HG03039 (cell line): ENCODE measurements around the gene ADORA1.

ENCODE experiments used
- ATAC-seq: cut with Tn5 transposase; IDR thresholded peaks from one replicate; pipeline ENCODE4 v1.9.1; 2021; ENCODE audit warnings: mild to moderate bottlenecking, moderate library complexity; ENCODE audit not compliant: unreplicated experiment

Gene ADORA1

DNA sequence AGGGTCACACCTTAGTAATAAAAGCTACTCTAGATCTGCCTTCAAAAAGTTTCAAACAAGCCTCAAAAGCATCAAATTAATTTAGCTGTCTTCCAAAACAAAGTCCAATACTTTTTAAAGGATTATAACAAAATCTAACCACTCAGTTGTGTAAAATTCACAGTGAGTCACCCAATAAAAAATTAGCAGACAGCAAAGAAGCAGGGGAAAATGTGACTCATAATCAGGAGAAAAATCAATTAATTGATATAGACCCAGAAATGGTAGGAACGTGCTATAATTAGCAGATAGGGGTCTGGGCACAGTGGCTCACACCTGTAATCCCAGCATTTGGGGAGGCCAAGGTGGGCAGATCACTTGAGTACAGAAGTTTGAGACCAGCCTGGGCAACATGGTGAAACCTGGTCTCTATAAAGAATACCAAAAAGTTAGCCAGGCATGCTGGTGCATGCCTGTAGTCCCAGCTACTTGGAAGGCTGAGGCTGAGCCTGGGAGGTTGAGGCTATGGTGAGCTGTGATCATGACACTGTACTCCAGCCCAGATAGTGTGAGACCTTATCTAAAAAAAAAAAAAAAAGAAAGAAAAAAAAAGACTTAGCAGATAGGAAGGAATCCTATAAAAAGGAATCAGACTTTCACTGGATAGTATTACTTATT, 33.6 kb upstream of the ADORA1 start:
- ATAC-seq: no peak

DNA sequence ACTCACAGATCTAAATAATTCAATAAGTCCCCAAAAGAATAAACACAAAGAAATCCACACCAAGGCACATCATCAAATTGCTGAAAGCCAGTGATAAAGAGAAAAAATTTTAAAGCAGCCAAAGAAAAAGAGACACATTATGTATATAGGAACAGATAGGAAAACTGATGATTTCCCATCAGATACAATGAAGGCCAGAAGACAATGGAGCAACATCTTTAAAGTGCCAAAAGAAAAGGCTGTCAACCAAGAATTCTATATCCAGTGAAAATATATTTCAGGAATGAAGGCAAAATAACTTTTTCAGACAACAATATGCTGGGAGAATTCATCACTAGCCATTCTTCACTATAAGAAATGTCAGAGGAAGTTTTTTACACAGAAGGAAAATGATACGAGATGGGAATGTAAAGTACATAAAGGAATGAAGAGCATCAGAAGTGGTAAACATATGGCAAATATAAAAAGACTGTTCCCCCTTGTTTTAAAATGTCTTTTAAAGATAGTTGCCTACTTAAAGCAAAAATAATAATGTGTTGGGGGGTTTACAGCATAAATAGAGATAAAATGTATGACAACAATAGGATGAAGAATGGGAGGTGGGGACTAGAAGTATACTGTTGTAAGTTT, 32.4 kb upstream of the ADORA1 start:
- no peak for ATAC-seq

- ATAC-seq: no peak
Measured at GRCh38 chr1:203096566-203096965, 31.0 kb upstream of the ADORA1 start.

GRCh38 chr1:203097001-203097400, 30.5 kb upstream of the ADORA1 start:
- no peak for ATAC-seq

- no peak for ATAC-seq
Measured at GRCh38 chr1:203098445-203098844, 29.1 kb upstream of the ADORA1 start.

- ATAC-seq: no peak
Measured at GRCh38 chr1:203098914-203099520, 28.5 kb upstream of the ADORA1 start.

GRCh38 chr1:203099805-203100515, 27.6 kb upstream of the ADORA1 start:
- ATAC-seq: no peak

- ATAC-seq: no peak
Measured at GRCh38 chr1:203100516-203100869, 27.0 kb upstream of the ADORA1 start.

DNA sequence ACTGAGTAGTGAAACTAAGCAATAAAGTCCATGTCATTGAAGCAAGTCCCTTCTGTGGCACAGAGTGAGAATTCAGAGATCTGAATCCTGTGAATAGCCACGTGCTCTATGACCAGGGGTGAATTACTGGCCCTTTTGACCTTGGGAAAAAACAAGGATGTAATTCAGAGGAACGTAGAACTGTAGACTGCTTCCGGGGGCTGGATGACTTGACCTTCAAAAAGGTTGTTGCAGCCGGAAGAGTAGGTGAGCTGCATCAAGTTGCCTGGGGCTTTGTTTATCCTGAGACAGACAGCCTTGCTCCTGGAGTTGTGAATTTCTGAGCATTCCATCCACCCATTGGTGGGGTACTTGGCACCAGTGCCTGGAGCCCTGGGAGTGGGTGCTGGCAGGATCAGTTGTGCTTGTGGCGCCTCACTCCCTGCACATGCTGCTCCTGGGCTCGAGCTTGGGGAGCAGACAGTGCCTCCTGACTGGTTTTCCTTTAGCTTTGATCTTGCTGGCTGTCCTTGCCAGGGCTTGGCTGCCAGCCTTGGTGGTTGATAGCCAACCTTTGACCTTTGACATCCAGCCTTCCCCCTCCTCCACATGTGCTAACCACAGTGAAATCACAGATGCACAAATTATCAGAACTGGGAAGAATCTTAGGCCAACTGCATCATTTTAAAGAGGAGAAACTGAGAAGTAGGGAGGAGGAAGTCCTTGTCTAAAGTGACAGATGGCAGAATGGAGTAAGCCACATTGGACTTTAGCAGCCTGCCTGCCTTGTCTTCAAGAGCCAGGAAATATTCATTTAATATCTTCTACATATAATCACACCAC, 25.5 kb upstream of the ADORA1 start:
- no peak for ATAC-seq

- ATAC-seq: no peak
Measured at GRCh38 chr1:203103216-203103615, 24.3 kb upstream of the ADORA1 start.

DNA sequence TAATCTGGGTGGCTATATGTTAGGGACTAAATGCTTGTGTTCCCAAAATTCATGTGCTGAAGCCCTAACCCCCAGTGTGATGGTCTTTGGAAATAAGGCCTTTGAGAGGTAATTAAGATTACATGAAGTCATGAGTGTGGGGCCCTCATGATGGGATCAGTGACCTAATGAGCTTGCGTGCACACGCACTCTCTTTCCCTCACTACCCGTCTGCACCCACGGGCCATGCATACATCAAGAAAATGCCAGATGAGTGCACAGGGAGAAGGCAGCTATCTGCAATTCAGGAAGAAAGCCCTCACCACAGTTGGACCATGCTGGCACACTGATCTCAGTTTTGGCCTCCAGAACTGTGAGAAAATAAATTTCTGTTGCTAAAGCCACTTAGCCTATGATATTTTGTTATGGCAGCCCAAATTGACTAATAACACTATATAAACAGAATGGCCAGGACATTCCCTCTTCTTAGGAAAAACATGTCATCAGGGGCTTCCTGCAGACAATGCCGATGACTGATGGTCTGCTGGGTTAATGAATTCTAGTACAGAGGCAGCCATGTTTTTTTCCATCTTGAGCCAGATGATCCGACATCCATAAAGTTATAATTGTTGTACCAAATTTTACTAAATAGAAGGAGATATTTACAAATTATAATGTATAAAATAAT, 23.6 kb upstream of the ADORA1 start:
- ATAC-seq: no peak

DNA sequence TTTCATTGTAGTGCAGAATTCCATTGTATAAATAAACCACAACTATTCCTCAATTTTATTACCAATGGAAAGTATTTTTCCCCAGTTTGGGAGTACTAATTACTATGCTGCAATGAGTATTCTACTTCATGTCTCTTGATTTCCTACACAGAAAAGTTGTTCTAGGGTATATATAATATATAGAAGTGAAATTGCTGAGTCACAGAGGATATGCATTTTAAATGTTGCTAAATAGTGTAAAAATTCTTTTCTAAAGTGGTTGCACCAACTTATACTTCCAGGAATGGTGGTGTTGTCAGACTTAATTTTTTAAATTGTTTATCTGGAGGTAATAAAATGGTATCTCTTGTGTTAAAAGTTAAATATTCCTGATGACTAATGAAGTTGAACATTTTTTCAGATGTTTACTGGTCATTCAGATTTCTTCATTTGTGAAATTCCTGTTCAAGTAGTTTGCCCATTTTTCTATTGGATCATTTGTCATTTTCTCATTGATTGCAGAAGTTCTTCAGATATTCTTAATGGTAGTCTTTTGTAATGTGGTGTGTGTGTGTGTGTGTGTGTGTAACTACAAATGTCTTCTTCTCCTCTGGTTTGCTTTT, 22.6 kb upstream of the ADORA1 start:
- ATAC-seq: no peak

DNA sequence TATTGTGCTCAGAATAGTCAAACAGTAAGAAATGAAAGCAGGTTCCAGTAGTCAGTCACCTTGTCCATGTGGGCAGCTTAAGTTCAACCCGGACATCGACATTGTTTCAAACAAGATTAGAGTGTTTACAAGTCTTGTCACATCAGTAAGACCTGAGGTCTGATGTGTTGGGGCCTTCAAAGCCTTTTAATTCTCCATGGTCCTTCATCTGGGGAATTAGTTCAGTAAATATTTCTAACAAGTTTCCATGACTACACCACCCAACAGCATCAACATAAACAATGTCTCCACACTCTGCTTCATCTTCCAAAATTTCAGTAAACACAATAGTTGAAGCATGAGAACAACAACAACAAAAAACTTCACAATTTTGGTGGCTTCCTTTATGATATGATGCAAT, 15.1 kb upstream of the ADORA1 start:
- ATAC-seq: no peak

- ATAC-seq: no peak
Measured at GRCh38 chr1:203113308-203113707, 14.2 kb upstream of the ADORA1 start.

DNA sequence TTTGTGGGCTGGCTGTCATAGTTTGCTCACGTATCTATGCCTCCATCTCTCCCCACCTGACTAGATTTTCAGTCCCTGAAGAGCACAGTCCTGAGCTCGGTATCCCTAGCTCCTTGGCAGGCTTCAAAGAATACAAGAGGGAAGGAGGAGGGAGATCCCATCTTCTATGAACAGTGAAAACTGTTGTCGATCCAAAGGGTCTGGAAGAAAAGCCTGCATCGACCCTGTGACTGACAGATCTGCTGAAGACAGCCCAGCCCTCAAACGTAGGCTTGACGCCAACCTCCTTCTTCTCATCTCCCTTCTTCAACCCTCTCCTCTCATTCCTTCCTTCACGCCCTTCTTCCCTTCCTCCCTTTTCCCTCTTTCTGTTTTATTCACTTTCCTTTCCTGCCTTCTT, 13.3 kb upstream of the ADORA1 start:
- ATAC-seq: no peak

DNA sequence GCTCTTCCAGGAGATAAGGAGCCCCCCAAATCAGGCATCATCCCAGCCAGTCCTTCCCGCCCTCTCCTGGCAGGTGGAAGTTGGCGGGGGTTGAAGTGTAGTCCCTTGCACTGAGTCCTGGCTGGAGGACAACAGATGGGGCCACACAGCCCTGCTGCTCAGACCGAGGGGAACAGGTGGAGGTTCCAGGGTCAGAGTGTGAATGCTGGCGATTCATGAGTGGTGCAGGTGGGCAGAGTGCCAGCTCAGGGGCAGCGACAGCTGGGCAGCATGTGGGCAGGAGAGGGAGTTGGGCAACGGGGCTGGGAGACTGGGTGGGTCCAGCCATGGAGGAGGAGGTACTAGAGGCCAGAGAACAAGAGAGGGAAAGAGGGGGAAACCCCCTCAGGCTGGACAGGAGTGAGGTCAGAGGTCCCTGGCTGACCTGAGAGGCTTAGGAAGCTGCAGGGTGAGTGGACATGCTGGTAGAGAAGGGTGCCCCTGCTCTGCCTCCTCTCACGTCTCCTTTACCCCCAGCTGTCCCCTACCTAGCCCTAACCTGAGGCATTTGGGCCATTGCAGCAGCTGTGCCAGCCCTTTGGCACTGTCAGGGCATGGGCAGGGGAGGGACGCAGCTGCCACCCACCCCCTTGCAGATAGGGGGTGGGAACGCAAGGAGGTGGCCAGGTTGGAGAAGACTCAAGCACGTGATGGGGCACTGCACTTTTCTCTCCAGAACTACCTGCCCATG, 11.3 kb upstream of the ADORA1 start:
- no peak for ATAC-seq

- no peak for ATAC-seq
Measured at GRCh38 chr1:203117611-203118575, 9.6 kb upstream of the ADORA1 start.
